Progenitor cell of endocrine pancreas (in vitro differentiated cells): ENCODE results near the gene SPATA3. TPM values are rescaled to one million over a fixed set of nuclear protein-coding genes. Genes with fewer than 3 reads are reported as not detected.

Experiments
- DNase-seq: peaks from one replicate; pipeline ENCODE4 v3.0.0; 2021; ENCODE audit warnings: low spot score; ENCODE audit not compliant: unreplicated experiment
- H3K27ac Mint-ChIP-seq: 2 replicates; pipeline ENCODE4 v1.8.0; 2021; ENCODE audit warnings: mild to moderate bottlenecking, moderate library complexity, mixed read lengths
- H3K27me3 Mint-ChIP-seq: 2 replicates; pipeline ENCODE4 v1.8.0; 2021; ENCODE audit warnings: mixed read lengths
- H3K36me3 Mint-ChIP-seq: 2 replicates; pipeline ENCODE4 v1.8.0; 2022; ENCODE audit warnings: mixed read lengths; ENCODE audit not compliant: insufficient read depth
- H3K4me1 Mint-ChIP-seq: 2 replicates; pipeline ENCODE4 v1.8.0; 2021; ENCODE audit warnings: low read depth, mixed read lengths
- H3K4me3 Mint-ChIP-seq: 2 replicates; pipeline ENCODE4 v1.8.0; 2021; ENCODE audit warnings: low read depth, mild to moderate bottlenecking, moderate library complexity, mixed read lengths
- H3K9me3 Mint-ChIP-seq: 2 replicates; pipeline ENCODE4 v1.8.0; 2021; ENCODE audit warnings: low read depth, mixed read lengths
- total RNA-seq: library from RNA; stranded (reverse); gene quantifications from 2 replicates; pipeline ENCODE4 v1.2.1, GENCODE V29; 2021
- TF ChIP-seq, protein P1 (sequence below): fragments of 200-600 bp; sonication (generic); IDR thresholded peaks from one replicate; pipeline ENCODE4 v1.5.0; 2021; ENCODE audit warnings: antibody characterized with exemption, mild to moderate bottlenecking; ENCODE audit not compliant: unreplicated experiment

The SPATA3 gene
- total RNA-seq, 1 donor from 2014 or later, result not detected

DNA sequence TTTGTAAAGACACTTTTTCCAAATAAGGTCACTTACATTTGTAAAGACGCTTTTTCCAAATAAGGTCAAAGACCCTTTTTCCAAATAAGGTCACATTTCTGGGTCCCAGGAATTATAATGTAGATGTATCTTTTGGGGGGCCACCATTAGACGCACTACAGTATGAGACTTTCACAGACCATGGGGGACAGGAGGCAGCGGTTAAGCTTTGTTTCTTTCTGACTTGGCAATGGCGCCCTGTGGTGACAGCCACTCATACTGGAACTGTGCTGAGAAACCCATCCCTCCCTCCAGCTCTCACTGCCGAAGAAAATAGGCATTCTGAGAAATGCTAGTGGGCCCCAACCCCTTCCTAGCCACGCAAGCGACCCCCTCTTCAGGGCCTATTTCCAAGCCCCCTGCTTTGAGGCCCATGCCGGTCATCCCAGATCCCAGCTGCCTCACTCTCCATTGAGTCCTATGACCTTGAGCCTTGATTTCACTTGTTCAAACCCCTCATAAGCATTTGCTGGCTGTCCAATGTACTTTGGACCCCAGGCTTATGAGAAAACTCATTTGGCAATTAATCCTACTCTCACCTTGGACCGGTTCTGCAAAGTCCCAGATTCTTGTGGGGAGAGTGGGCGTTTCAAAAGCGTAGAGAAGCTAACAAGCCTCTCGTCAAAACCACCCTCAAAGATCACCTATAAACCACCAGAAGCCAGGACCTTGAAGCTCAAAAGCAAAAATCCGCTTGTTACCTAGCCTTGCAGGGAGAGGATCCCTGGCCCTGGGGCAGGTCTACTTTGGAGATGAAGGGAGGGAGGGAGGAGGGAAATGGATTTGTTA, 11.3 kb upstream of the SPATA3 start:
- no peak overlapping the region for H3K4me3 Mint-ChIP-seq
- no peaks in the 10 kb centered on the region for H3K36me3 Mint-ChIP-seq

GRCh38 chr2:230985519-230986231, 10.2 kb upstream of the SPATA3 start:
- H3K27ac Mint-ChIP-seq, result no peak overlapping the region

More for the DNA sequence above, 11.3 kb upstream of the SPATA3 start:
- Mint-ChIP-seq H3K27ac (no peak overlapping the region), H3K4me1 (peaks cover 8% of the 10 kb centered on the region), H3K27me3 (peaks cover 8% of the 10 kb centered on the region), H3K9me3 (no peaks in the 10 kb centered on the region)
- TF ChIP-seq, protein P1, sequence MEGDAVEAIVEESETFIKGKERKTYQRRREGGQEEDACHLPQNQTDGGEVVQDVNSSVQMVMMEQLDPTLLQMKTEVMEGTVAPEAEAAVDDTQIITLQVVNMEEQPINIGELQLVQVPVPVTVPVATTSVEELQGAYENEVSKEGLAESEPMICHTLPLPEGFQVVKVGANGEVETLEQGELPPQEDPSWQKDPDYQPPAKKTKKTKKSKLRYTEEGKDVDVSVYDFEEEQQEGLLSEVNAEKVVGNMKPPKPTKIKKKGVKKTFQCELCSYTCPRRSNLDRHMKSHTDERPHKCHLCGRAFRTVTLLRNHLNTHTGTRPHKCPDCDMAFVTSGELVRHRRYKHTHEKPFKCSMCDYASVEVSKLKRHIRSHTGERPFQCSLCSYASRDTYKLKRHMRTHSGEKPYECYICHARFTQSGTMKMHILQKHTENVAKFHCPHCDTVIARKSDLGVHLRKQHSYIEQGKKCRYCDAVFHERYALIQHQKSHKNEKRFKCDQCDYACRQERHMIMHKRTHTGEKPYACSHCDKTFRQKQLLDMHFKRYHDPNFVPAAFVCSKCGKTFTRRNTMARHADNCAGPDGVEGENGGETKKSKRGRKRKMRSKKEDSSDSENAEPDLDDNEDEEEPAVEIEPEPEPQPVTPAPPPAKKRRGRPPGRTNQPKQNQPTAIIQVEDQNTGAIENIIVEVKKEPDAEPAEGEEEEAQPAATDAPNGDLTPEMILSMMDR, result no peak
- no peak for DNase-seq

DNA sequence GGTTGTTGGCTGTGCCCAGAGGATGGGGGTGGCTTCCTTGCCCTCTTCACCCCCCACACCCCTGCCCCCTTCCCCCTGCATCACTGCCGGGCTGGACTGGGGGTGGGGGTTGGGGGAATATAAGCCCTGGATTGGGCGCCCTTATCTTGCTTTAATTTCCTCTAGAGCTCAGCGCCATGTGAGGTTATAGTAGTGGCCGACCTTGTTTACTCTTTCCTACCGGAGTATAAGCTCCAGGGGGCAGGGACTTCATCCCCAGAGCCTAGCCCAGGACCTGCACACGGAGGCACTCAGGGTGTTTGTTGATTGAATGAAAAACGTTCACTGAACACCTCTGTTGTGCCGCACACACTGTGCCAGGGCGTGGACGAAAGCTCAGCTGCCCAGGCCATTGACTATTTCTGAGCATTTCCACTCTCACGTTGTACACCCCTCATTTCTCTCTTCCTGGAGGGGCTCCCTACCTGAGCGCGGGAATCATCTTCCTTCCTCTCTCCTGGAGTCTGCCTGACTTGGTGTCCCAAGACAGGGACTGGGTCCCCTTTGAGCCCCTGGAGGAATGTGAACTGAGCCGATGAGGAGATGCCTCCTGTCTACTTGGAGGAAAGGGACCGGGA, 9.3 kb upstream of the SPATA3 start:
- TF ChIP-seq, protein P1, result no peak
- peaks cover 8% of the 10 kb centered on the region for H3K27me3 Mint-ChIP-seq
- peak overlapping the region; percentile 68 for H3K4me3 Mint-ChIP-seq
- no peak overlapping the region for H3K27ac Mint-ChIP-seq
- no peaks in the 10 kb centered on the region for H3K9me3 Mint-ChIP-seq
- H3K36me3 Mint-ChIP-seq, result no peaks in the 10 kb centered on the region
- H3K4me1 Mint-ChIP-seq, result peaks cover 8% of the 10 kb centered on the region
- no peak for DNase-seq

More at GRCh38 chr2:230985519-230986231, 10.2 kb upstream of the SPATA3 start:
- no peak overlapping the region for H3K4me3 Mint-ChIP-seq
- peaks cover 8% of the 10 kb centered on the region for H3K27me3 Mint-ChIP-seq
- no peaks in the 10 kb centered on the region for H3K36me3 Mint-ChIP-seq
- TF ChIP-seq, protein P1, result no peak
- no peaks in the 10 kb centered on the region for H3K9me3 Mint-ChIP-seq
- DNase-seq, result no peak
- peaks cover 8% of the 10 kb centered on the region for H3K4me1 Mint-ChIP-seq

- peaks cover 8% of the 10 kb centered on the region for H3K27me3 Mint-ChIP-seq
- H3K36me3 Mint-ChIP-seq, result no peaks in the 10 kb centered on the region
These were observed 8.5 kb upstream of the SPATA3 start for GRCh38 chr2:230987137-230988020.

More at GRCh38 chr2:230987137-230988020, 8.5 kb upstream of the SPATA3 start:
- H3K9me3 Mint-ChIP-seq, result no peaks in the 10 kb centered on the region
- peak overlapping the region; percentile 68 for H3K4me3 Mint-ChIP-seq
- TF ChIP-seq, protein P1, result peak; percentile 96
- peak; percentile 85 for DNase-seq
- peaks cover 8% of the 10 kb centered on the region for H3K4me1 Mint-ChIP-seq
- no peak overlapping the region for H3K27ac Mint-ChIP-seq
